Neuronal stem cell (in vitro differentiated cells): ENCODE measurements around the gene BBS7.

ENCODE experiments used
- DNase-seq: peaks from one replicate; pipeline ENCODE4 v3.0.0-alpha.2; 2013; ENCODE audit warnings: low spot score
- H2AFZ ChIP-seq: one replicate; pipeline ENCODE4 v1.6.1; 2013; ENCODE audit warnings: mild to moderate bottlenecking, low read length, inconsistent platforms
- H2AK5ac ChIP-seq: 2 replicates; pipeline ENCODE4 v1.6.1; 2013; ENCODE audit warnings: low read depth, mild to moderate bottlenecking, inconsistent platforms, low read length, moderate library complexity, mixed read lengths
- H2BK120ac ChIP-seq: 2 replicates; pipeline ENCODE4 v1.6.1; 2013; ENCODE audit warnings: low read depth, mild to moderate bottlenecking, inconsistent platforms, low read length, moderate library complexity, mixed read lengths
- H2BK12ac ChIP-seq: one replicate; pipeline ENCODE4 v1.6.1; 2013; ENCODE audit warnings: low read length, inconsistent platforms
- H2BK15ac ChIP-seq: 2 replicates; pipeline ENCODE4 v1.6.1; 2013; ENCODE audit warnings: mild to moderate bottlenecking, low read length, inconsistent platforms, mixed read lengths
- H2BK5ac ChIP-seq: one replicate; pipeline ENCODE4 v1.6.1; 2013; ENCODE audit warnings: inconsistent platforms, mild to moderate bottlenecking, low read length, moderate library complexity
- H3K14ac ChIP-seq: one replicate; pipeline ENCODE4 v1.6.1; 2013; ENCODE audit warnings: low read length, inconsistent platforms
- H3K18ac ChIP-seq: 2 replicates; pipeline ENCODE4 v1.6.1; 2013; ENCODE audit warnings: low read length, inconsistent platforms
- H3K23ac ChIP-seq: 2 replicates; pipeline ENCODE4 v1.6.1; 2013; ENCODE audit warnings: low read depth, mild to moderate bottlenecking, mixed read lengths, low read length, inconsistent platforms; ENCODE audit not compliant: poor library complexity
- H3K27ac ChIP-seq: replicated peaks from 3 replicates; pipeline ENCODE4 v1.5.1; 2013; ENCODE audit warnings: low read length, inconsistent platforms
- H3K27me3 ChIP-seq, 3 experiments: 2 replicates each; pipeline ENCODE4 v1.6.1; 2013; ENCODE audit warnings: low read length in 3 of 3, mild to moderate bottlenecking in 2 of 3, inconsistent platforms in 1 of 3, low read depth in 1 of 3, mixed read lengths in 1 of 3, moderate library complexity in 1 of 3; ENCODE audit not compliant: control insufficient read depth in 3 of 3, insufficient read depth in 3 of 3
- H3K36me3 ChIP-seq, 2 donors: replicated peaks in 1 of 2; 2 replicates each; pipeline ENCODE4 v1.6.1; 2013; ENCODE audit warnings: low read length in 2 of 2; ENCODE audit not compliant: control insufficient read depth in 2 of 2, insufficient read depth in 2 of 2
- H3K4ac ChIP-seq: 2 replicates; pipeline ENCODE4 v1.6.1; 2013; ENCODE audit warnings: inconsistent platforms, mild to moderate bottlenecking, low read length, moderate library complexity
- H3K4me1 ChIP-seq, 2 donors: 1 replicate in 1 of 2; 2 replicates in 1 of 2; pipeline ENCODE4 v1.6.1; 2013; ENCODE audit warnings: low read length in 2 of 2, low read depth in 1 of 2; ENCODE audit not compliant: control insufficient read depth in 2 of 2, insufficient read depth in 1 of 2
- H3K4me2 ChIP-seq: one replicate; pipeline ENCODE4 v1.6.1; 2013; ENCODE audit warnings: mild to moderate bottlenecking, low read length, inconsistent platforms; ENCODE audit not compliant: insufficient read depth, poor library complexity, severe bottlenecking
- H3K4me3 ChIP-seq, 2 donors: 2 replicates each; pipeline ENCODE4 v1.5.1; 2013; ENCODE audit warnings: low read length in 2 of 2, mild to moderate bottlenecking in 2 of 2, inconsistent platforms in 1 of 2, moderate library complexity in 1 of 2
- H3K79me1 ChIP-seq: one replicate; pipeline ENCODE4 v1.6.1; 2013; ENCODE audit warnings: low read depth, mild to moderate bottlenecking, inconsistent platforms, low read length, moderate library complexity
- H3K9ac ChIP-seq: one replicate; pipeline ENCODE4 v1.6.1; 2013; ENCODE audit warnings: mild to moderate bottlenecking, low read depth, low read length, inconsistent platforms; ENCODE audit not compliant: poor library complexity
- H3K9me3 ChIP-seq, 2 donors: replicated peaks in 1 of 2; 2 replicates each; pipeline versions ENCODE3 to v1.6.1; 2013; ENCODE audit warnings: low read length in 2 of 2, mild to moderate bottlenecking in 2 of 2, inconsistent platforms in 1 of 2, low read depth in 1 of 2, mixed read lengths in 1 of 2, moderate library complexity in 1 of 2; ENCODE audit not compliant: control insufficient read depth in 2 of 2, insufficient read depth in 1 of 2
- H4K8ac ChIP-seq: one replicate; pipeline ENCODE4 v1.6.1; 2013; ENCODE audit warnings: low read depth, mild to moderate bottlenecking, inconsistent platforms, low read length, moderate library complexity
- H4K91ac ChIP-seq: one replicate; pipeline ENCODE4 v1.6.1; 2013; ENCODE audit warnings: low read length, low read depth, mild to moderate bottlenecking, inconsistent platforms; ENCODE audit not compliant: poor library complexity
- WGBS, 2 donors: extraction: QIAGEN DNeasy Blood & Tissue Kit; methylation state at CpG; one replicate each; pipeline ENCODE4 v1.1.7; 2013; ENCODE audit warnings: missing lambda C conversion rate in 2 of 2, mixed read lengths in 1 of 2; ENCODE audit not compliant: insufficient read length in 2 of 2, insufficient replicate concordance in 1 of 2; ENCODE audit errors: extremely low coverage in 2 of 2; 5-methylcytosine and 5-hydroxymethylcytosine counted together

The BBS7 gene

GRCh38 chr4:121824171-121824527 is 46.1 kb downstream of the BBS7 start:
- Histone ChIP-seq H3K27ac (no peak overlapping the region), H3K14ac (no peak overlapping the region)
- no CpG with 5 or more reads among the region's 8 CpGs for WGBS, 2 donors

DNA sequence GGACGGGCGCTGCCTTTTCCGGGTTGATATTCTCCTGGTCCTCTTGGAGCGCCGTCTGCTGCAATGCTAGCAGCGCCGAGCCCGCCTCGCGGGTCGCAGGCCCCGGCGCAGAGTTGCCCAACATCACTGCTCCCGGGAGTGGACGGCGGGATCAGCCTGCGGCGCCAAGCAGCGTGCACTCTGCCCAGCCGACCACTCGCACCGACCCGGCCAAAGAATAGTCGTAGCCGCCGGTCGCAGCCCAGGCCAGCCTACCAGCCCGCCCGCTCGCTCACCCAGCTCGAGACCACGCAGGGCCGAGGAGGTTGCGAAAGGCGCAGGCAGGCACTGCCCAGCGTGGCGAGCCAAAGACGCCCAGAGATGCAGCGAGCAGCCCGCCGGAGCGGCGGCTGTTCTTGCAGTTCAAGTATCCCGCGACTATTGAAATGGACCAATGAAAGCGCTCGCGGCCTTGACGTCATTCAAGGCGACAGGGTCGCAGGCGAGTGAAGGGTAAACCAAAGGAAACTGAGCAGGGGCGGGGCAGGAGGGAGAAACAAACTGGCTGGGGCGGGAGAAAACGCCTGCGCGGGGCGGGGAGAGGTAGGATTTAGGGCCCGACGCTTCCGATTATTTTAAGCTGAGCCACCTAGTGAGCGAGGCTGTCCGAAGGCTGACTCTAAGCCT is 46.6 kb downstream of the BBS7 start, which contains the start of gene CCNA2:
Gene CCNA2, minus strand, starts transcription at position 379 of the 666 bp plus-strand sequence. Its CDS starts 255 bp downstream, at position 124.
- Histone ChIP-seq H3K36me3 (peaks cover 7 to 67% of the 10 kb centered on the region in 2 donors), H3K27me3 (no peaks in the 10 kb centered on the region), H4K91ac (peak within 1 kb of the TSS; percentile 79), H3K4me1 (peaks cover 0 to 8% of the 10 kb centered on the region in 2 donors), H4K8ac (no peak within 1 kb of the TSS), H2BK5ac (peak within 1 kb of the TSS; percentile 95), H3K9me3 (no peaks in the 10 kb centered on the region), H3K27ac (peak within 1 kb of the TSS; percentile 81), H3K18ac (peak within 1 kb of the TSS; percentile 94), H3K4me3 (peak within 1 kb of the TSS; percentile 93 to 98), H3K9ac (peak within 1 kb of the TSS; percentile 96), H2AK5ac (peak within 1 kb of the TSS; percentile 70), H3K79me1 (peaks cover 5% of the 10 kb centered on the region), H3K14ac (peak within 1 kb of the TSS; percentile 96), H2BK15ac (no peak within 1 kb of the TSS), H2BK120ac (peak within 1 kb of the TSS; percentile 74), H2AFZ (peak within 1 kb of the TSS; percentile 93), H2BK12ac (no peak within 1 kb of the TSS), H3K4ac (peak within 1 kb of the TSS; percentile 66), H3K23ac (peak within 1 kb of the TSS; percentile 98), H3K4me2 (peak within 1 kb of the TSS; percentile 55)
- DNase-seq, result peak; percentile 96
- no CpG with 5 or more reads among the region's 63 CpGs for WGBS, 2 donors

More at GRCh38 chr4:121824171-121824527, 46.1 kb downstream of the BBS7 start:
- Histone ChIP-seq H3K4me2 (peak overlapping the region; percentile 43), H3K36me3 (peaks cover 5 to 64% of the 10 kb centered on the region in 2 donors), H3K23ac (no peak overlapping the region), H2AFZ (peak overlapping the region; percentile 93), H2BK5ac (peak overlapping the region; percentile 95), H2BK120ac (no peak overlapping the region), H3K4me1 (peaks cover 0 to 8% of the 10 kb centered on the region in 2 donors), H3K4ac (no peak overlapping the region), H2BK15ac (no peak overlapping the region), H2BK12ac (no peak overlapping the region), H3K27me3 (no peaks in the 10 kb centered on the region), H2AK5ac (no peak overlapping the region), H3K4me3 (peak overlapping the region; percentile 72 to 93), H3K18ac (no peak overlapping the region), H4K91ac (no peak overlapping the region), H3K9ac (no peak overlapping the region), H4K8ac (no peak overlapping the region), H3K9me3 (no peaks in the 10 kb centered on the region), H3K79me1 (peaks cover 5% of the 10 kb centered on the region)
- DNase-seq, result no peak

GRCh38 chr4:121822796-121823504 is 47.3 kb downstream of the BBS7 start:
- peak overlapping the region; percentile 74 for H2BK120ac ChIP-seq
- peak overlapping the region; percentile 94 for H3K18ac ChIP-seq
- no peak overlapping the region for H4K8ac ChIP-seq
- no peaks in the 10 kb centered on the region for H3K27me3 ChIP-seq
- H3K4me1 ChIP-seq, result peaks cover 0 to 8% of the 10 kb centered on the region in 2 donors
- H3K9me3 ChIP-seq, result no peaks in the 10 kb centered on the region
- no peak overlapping the region for H2BK12ac ChIP-seq
- peak; percentile 4 for DNase-seq
- peak overlapping the region; percentile 81 for H3K27ac ChIP-seq
- peak overlapping the region; percentile 96 for H3K9ac ChIP-seq
- H3K14ac ChIP-seq, result peak overlapping the region; percentile 96
- no peak overlapping the region for H3K4ac ChIP-seq
- peaks cover 5% of the 10 kb centered on the region for H3K79me1 ChIP-seq
- H3K4me3 ChIP-seq, result peak overlapping the region; percentile 93 to 98
- peaks cover 12 to 68% of the 10 kb centered on the region in 2 donors for H3K36me3 ChIP-seq
- peak overlapping the region; percentile 95 for H2BK5ac ChIP-seq
- peak overlapping the region; percentile 55 for H3K4me2 ChIP-seq
- peak overlapping the region; percentile 70 for H2AK5ac ChIP-seq
- H3K23ac ChIP-seq, result peak overlapping the region; percentile 98
- no CpG with 5 or more reads among the region's 30 CpGs for WGBS, 2 donors
- H2AFZ ChIP-seq, result peak overlapping the region; percentile 87
- peak overlapping the region; percentile 79 for H4K91ac ChIP-seq
- no peak overlapping the region for H2BK15ac ChIP-seq

GRCh38 chr4:121822047-121822446 is 48.2 kb downstream of the BBS7 start:
- H2BK15ac ChIP-seq, result no peak overlapping the region
- no peak overlapping the region for H3K27ac ChIP-seq
- peaks cover 16 to 68% of the 10 kb centered on the region in 2 donors for H3K36me3 ChIP-seq

More at GRCh38 chr4:121822047-121822446, 48.2 kb downstream of the BBS7 start:
- Histone ChIP-seq H2BK5ac (no peak overlapping the region), H2BK120ac (no peak overlapping the region), H3K79me1 (peaks cover 5% of the 10 kb centered on the region), H3K4ac (no peak overlapping the region), H3K18ac (no peak overlapping the region), H4K8ac (no peak overlapping the region), H2AFZ (no peak overlapping the region), H3K4me2 (no peak overlapping the region), H2AK5ac (no peak overlapping the region), H4K91ac (no peak overlapping the region), H3K4me1 (peaks cover 0 to 8% of the 10 kb centered on the region in 2 donors), H3K14ac (no peak overlapping the region), H3K23ac (no peak overlapping the region), H3K27me3 (no peaks in the 10 kb centered on the region), H2BK12ac (no peak overlapping the region), H3K4me3 (peak overlapping the region in 1 of 2 donors; percentile 93), H3K9me3 (no peaks in the 10 kb centered on the region), H3K9ac (no peak overlapping the region)
- 100% methylated on average over 1 of the region's 1 CpG for WGBS, 2 donors
- no peak for DNase-seq
